Measurements from ENCODE around the gene CNOT8. TPM values are rescaled to one million over a fixed set of nuclear protein-coding genes. Genes with fewer than 3 reads are reported as not detected.
A peak's percentile ranks its signal among the peaks of the same experiment; 100 is the strongest.

Gene CNOT8
- total and polyA plus RNA-seq, 4 donors: 53.9 to 87.0 (median 68.7) TPM

DNA sequence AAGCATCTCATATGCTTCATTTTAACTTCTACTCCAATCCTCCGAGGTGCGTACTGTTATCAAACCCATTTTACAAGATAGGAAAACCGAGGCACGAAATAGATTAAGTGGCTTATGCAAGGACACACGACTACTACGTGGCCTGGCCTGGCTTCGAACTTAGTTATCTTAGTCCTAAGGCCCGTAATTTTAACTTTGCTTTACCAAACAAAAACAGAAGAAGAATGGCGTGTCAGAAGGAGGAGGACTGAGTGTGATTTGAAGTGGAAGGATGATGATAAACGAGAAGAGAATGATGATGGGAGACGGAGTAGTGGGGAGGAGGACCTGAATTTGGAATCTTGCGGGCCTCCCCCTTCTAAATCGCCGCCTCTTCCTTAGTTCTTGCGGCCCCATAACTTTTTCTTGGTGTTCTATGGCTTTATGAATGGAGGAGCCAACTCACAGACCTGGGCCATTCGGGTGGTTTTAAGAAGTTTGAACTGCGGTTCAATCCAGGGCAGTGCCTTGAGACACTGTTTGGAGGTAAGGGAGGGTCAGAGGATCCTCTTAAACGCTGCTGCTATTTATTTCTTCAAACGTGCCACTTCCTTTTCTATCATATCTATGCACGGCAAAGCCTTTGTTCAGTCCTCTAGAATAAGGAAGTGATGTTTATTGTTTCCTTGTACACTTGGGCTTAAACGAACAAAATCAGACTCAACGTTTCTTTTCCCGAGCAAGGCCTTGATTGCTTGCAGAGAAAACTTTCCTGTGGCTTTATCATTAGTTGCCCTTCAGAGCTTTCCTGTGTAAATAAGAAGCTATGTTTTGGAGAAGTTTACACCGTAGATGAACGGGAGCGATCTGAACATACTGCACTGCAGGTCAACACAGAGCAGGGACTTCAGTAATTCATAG, 795 bp downstream of the CNOT8 start:
- ATAC-seq (ENCODE audit: insufficient read depth, low FRiP score) (no peak), DNase-seq (peak in 2 of 3 donors; percentile 51 to 54)
- peaks cover 0 to 31% (median 8%) of the 10 kb centered on the region in 5 donors for H3K4me1 ChIP-seq (ENCODE audit: control insufficient read depth in 5 of 5, insufficient read depth in 5 of 5, low read length in 5 of 5)
- peak overlapping the region; percentile 79 to 95 for H3K9ac ChIP-seq (ENCODE audit: insufficient read depth in 1 of 2, low read length in 2 of 2)
- peak overlapping the region; percentile 99 to 100 for H3K27ac ChIP-seq (ENCODE audit: low read depth in 1 of 2, low read length in 1 of 2)
- H3K4me3 ChIP-seq: peak overlapping the region; percentile 89
- 0 to 1% methylated on average over 26 of the region's 26 CpGs for WGBS, 2 donors
- H3K27me3 ChIP-seq (ENCODE audit: control insufficient read depth in 3 of 3, insufficient read depth in 3 of 3, low read length in 2 of 3): no peaks in the 10 kb centered on the region
- peaks cover 2 to 9% (median 8%) of the 10 kb centered on the region in 4 donors for H3K36me3 ChIP-seq (ENCODE audit: control insufficient read depth in 4 of 4, insufficient read depth in 4 of 4, low read length in 4 of 4)
- TF ChIP-seq CTCF (IDR thresholded peaks at IDR 0.05; ENCODE audit: control extremely low read depth, extremely low read depth): no peak
- H3K9me3 ChIP-seq (ENCODE audit: control insufficient read depth in 4 of 4, insufficient read depth in 3 of 4, low read length in 3 of 4): no peaks in the 10 kb centered on the region

- H3K4me3 ChIP-seq: peak overlapping the region; percentile 13
- H3K4me1 ChIP-seq (ENCODE audit: control insufficient read depth in 5 of 5, insufficient read depth in 5 of 5, low read length in 5 of 5): peaks cover 0 to 31% (median 8%) of the 10 kb centered on the region in 5 donors
- H3K27me3 ChIP-seq (ENCODE audit: control insufficient read depth in 3 of 3, insufficient read depth in 3 of 3, low read length in 2 of 3): no peaks in the 10 kb centered on the region
- no peak for TF ChIP-seq CTCF (IDR thresholded peaks at IDR 0.05; ENCODE audit: control extremely low read depth, extremely low read depth)
- H3K9ac ChIP-seq (ENCODE audit: insufficient read depth in 1 of 2, low read length in 2 of 2): peak overlapping the region in 1 of 2 donors; percentile 95
- DNase-seq (peak; percentile 43 to 77 (median 61)), ATAC-seq (ENCODE audit: insufficient read depth, low FRiP score) (no peak)
- peak overlapping the region; percentile 99 to 100 for H3K27ac ChIP-seq (ENCODE audit: low read depth in 1 of 2, low read length in 1 of 2)
- peaks cover 5 to 16% (median 14%) of the 10 kb centered on the region in 4 donors for H3K36me3 ChIP-seq (ENCODE audit: control insufficient read depth in 4 of 4, insufficient read depth in 4 of 4, low read length in 4 of 4)
- 15 to 28% methylated on average over 5 of the region's 5 CpGs for WGBS, 2 donors
- no peaks in the 10 kb centered on the region for H3K9me3 ChIP-seq (ENCODE audit: control insufficient read depth in 4 of 4, insufficient read depth in 3 of 4, low read length in 3 of 4)
Measured at GRCh38 chr5:154860123-154860522, 1.7 kb downstream of the CNOT8 start.

- H3K4me1 ChIP-seq (ENCODE audit: control insufficient read depth in 5 of 5, insufficient read depth in 5 of 5, low read length in 5 of 5): peaks cover 0 to 31% (median 11%) of the 10 kb centered on the region in 5 donors
- no peak overlapping the region for H3K4me3 ChIP-seq
- DNase-seq (no peak), ATAC-seq (ENCODE audit: insufficient read depth, low FRiP score) (no peak)
- TF ChIP-seq CTCF (IDR thresholded peaks at IDR 0.05; ENCODE audit: control extremely low read depth, extremely low read depth): no peak
- no peaks in the 10 kb centered on the region for H3K27me3 ChIP-seq (ENCODE audit: control insufficient read depth in 3 of 3, insufficient read depth in 3 of 3, low read length in 2 of 3)
- no peak overlapping the region for H3K27ac ChIP-seq (ENCODE audit: low read depth in 1 of 2, low read length in 1 of 2)
- no peaks in the 10 kb centered on the region for H3K9me3 ChIP-seq (ENCODE audit: control insufficient read depth in 4 of 4, insufficient read depth in 3 of 4, low read length in 3 of 4)
- peaks cover 5 to 21% (median 19%) of the 10 kb centered on the region in 4 donors for H3K36me3 ChIP-seq (ENCODE audit: control insufficient read depth in 4 of 4, insufficient read depth in 4 of 4, low read length in 4 of 4)
- 11% methylated on average over 4 of the region's 4 CpGs for WGBS, 2 donors
- H3K9ac ChIP-seq (ENCODE audit: insufficient read depth in 1 of 2, low read length in 2 of 2): no peak overlapping the region
Measured at GRCh38 chr5:154860765-154861164, 2.3 kb downstream of the CNOT8 start.

Data from lung (tissue), 12 donors.